Measurements from ENCODE around the gene PPP1R8.

DNA sequence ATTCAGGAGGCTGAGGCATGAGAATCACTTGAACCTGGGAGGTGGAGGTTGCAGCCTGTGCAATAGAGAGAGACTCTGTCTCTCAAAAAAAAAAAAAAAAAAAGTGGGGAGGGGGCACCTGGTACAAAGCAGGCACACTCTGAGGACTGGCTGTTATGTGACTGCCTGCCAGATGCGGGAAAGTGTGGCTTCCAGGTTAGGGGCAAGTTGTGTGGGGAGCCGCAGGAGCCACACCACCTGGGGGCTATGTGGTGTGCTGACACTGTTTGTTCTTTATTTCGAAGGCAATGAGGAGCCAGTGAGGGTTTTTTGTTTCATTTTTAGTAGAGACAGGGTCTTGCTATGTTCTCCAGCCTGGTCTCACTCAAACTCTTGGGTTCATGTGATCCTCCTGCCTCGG is 47.5 kb downstream of the PPP1R8 start:
- no peak for TF ChIP-seq CTCF (conservative IDR thresholded peaks at IDR 0.05; ENCODE audit: low read depth in 2 of 2)
- TF ChIP-seq, protein P1, sequence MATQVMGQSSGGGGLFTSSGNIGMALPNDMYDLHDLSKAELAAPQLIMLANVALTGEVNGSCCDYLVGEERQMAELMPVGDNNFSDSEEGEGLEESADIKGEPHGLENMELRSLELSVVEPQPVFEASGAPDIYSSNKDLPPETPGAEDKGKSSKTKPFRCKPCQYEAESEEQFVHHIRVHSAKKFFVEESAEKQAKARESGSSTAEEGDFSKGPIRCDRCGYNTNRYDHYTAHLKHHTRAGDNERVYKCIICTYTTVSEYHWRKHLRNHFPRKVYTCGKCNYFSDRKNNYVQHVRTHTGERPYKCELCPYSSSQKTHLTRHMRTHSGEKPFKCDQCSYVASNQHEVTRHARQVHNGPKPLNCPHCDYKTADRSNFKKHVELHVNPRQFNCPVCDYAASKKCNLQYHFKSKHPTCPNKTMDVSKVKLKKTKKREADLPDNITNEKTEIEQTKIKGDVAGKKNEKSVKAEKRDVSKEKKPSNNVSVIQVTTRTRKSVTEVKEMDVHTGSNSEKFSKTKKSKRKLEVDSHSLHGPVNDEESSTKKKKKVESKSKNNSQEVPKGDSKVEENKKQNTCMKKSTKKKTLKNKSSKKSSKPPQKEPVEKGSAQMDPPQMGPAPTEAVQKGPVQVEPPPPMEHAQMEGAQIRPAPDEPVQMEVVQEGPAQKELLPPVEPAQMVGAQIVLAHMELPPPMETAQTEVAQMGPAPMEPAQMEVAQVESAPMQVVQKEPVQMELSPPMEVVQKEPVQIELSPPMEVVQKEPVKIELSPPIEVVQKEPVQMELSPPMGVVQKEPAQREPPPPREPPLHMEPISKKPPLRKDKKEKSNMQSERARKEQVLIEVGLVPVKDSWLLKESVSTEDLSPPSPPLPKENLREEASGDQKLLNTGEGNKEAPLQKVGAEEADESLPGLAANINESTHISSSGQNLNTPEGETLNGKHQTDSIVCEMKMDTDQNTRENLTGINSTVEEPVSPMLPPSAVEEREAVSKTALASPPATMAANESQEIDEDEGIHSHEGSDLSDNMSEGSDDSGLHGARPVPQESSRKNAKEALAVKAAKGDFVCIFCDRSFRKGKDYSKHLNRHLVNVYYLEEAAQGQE (IDR thresholded peaks at IDR 0.05; ENCODE audit: unreplicated experiment): no peak
- no peak for TF ChIP-seq ZNF331 (CRISPR knock-in tag; IDR thresholded peaks at IDR 0.05; ENCODE audit: low read depth)
- no peak for TF ChIP-seq EZH2 (IDR thresholded peaks at IDR 0.05; ENCODE audit: low read depth, unreplicated experiment)
- TF ChIP-seq POLR2AphosphoS5 (IDR thresholded peaks at IDR 0.05; ENCODE audit: low read depth): no peak
